Measurements from ENCODE around the gene KIF1C. TPM values are rescaled to one million over a fixed set of nuclear protein-coding genes. Genes with fewer than 3 reads are reported as not detected.

KIF1C gene
- total RNA-seq, 1 experiment from 2014 or later: 85.6 TPM

GRCh38 chr17:4960279-4960922, 37.3 kb upstream of the KIF1C start:
- H3K27ac ChIP-seq (ENCODE audit: insufficient read length, low read depth, low read length): no peak overlapping the region
- no peak overlapping the region for H3K4ac ChIP-seq (ENCODE audit: low read depth, low read length)
- no peak overlapping the region for H4K5ac ChIP-seq (ENCODE audit: insufficient read length, low read depth, low read length)
- no peak overlapping the region for H2AK5ac ChIP-seq (ENCODE audit: insufficient read length, low read length)
- no peak overlapping the region for H2BK5ac ChIP-seq (ENCODE audit: insufficient read length, low read length)
- no peak overlapping the region for H2BK15ac ChIP-seq (ENCODE audit: low read depth, low read length)
- H3K23ac ChIP-seq (ENCODE audit: insufficient read length, low read depth, low read length): no peak overlapping the region
- H3K18ac ChIP-seq (ENCODE audit: insufficient read length, low read depth, low read length): no peak overlapping the region
- no peak overlapping the region for H3T11ph ChIP-seq (ENCODE audit: low read length)
- no peak overlapping the region for H3K9ac ChIP-seq (ENCODE audit: extremely low read depth, insufficient read length, low read length)
- H3K4me1 Mint-ChIP-seq: peaks cover 17 to 18% of the 10 kb centered on the region in 2 experiments
- H2BK12ac ChIP-seq (ENCODE audit: insufficient read length, low read depth, low read length): no peak overlapping the region
- no peak overlapping the region for H3K4me2 ChIP-seq (ENCODE audit: insufficient read depth, insufficient read length, low read length)
- TF ChIP-seq, protein P1, sequence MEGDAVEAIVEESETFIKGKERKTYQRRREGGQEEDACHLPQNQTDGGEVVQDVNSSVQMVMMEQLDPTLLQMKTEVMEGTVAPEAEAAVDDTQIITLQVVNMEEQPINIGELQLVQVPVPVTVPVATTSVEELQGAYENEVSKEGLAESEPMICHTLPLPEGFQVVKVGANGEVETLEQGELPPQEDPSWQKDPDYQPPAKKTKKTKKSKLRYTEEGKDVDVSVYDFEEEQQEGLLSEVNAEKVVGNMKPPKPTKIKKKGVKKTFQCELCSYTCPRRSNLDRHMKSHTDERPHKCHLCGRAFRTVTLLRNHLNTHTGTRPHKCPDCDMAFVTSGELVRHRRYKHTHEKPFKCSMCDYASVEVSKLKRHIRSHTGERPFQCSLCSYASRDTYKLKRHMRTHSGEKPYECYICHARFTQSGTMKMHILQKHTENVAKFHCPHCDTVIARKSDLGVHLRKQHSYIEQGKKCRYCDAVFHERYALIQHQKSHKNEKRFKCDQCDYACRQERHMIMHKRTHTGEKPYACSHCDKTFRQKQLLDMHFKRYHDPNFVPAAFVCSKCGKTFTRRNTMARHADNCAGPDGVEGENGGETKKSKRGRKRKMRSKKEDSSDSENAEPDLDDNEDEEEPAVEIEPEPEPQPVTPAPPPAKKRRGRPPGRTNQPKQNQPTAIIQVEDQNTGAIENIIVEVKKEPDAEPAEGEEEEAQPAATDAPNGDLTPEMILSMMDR (conservative IDR thresholded peaks at IDR 0.05): no peak
- H4K20me1 ChIP-seq (ENCODE audit: control insufficient read depth, insufficient read depth, insufficient read length): no peaks in the 10 kb centered on the region
- no peaks in the 10 kb centered on the region for H3K9me3 ChIP-seq (ENCODE audit: control insufficient read depth, low read depth, low read length)
- no peak overlapping the region for H3K56ac ChIP-seq (ENCODE audit: insufficient read length, low read depth, low read length)
- H4K91ac ChIP-seq (ENCODE audit: insufficient read length, low read depth, low read length): no peak overlapping the region
- H3K23me2 ChIP-seq (ENCODE audit: insufficient read length, low read depth, low read length, poor library complexity, severe bottlenecking): no peaks in the 10 kb centered on the region
- no peaks in the 10 kb centered on the region for H3K27me3 ChIP-seq (ENCODE audit: insufficient read depth, low read length)
- peaks cover 16 to 39% (median 32%) of the 10 kb centered on the region in 3 experiments for H3K36me3 Mint-ChIP-seq (ENCODE audit: insufficient read depth in 1 of 3, low read depth in 3 of 3)
- H3K79me2 ChIP-seq (ENCODE audit: insufficient read depth, low read length): no peaks in the 10 kb centered on the region; the same call in 1 of the 2 replicates
- no peaks in the 10 kb centered on the region; the same call in 1 of the 2 replicates for H3K27me3 Mint-ChIP-seq (ENCODE audit: low read depth)
- H3K9me3 Mint-ChIP-seq: peaks cover 5 to 12% of the 10 kb centered on the region in 2 experiments; a peak in 4 of 5 replicates
- H2AFZ ChIP-seq (ENCODE audit: low read length): no peak overlapping the region
- DNase-seq: no peak
- no peak overlapping the region for H4K8ac ChIP-seq (replicated peaks; ENCODE audit: insufficient read length, low read depth, low read length)
- peaks cover 2% of the 10 kb centered on the region for H3K79me1 ChIP-seq (ENCODE audit: insufficient read depth, low read depth, low read length, poor library complexity, severe bottlenecking)
- peak overlapping the region in 1 of 3 experiments; percentile 18; a peak in 3 of 7 replicates for H3K27ac Mint-ChIP-seq
- no peak overlapping the region for H2BK20ac ChIP-seq (ENCODE audit: low read depth, low read length, poor library complexity, severe bottlenecking)
- WGBS (ENCODE audit: extremely low coverage, insufficient read length, low lambda C conversion rate): no CpG with 5 or more reads among the region's 9 CpGs
- no peak overlapping the region for H3K14ac ChIP-seq (ENCODE audit: insufficient read depth, low read length)
- 0 out of 5 replicates have a peak overlapping the region, but pooled peaks of 1 of the 2 experiments have one; percentile 5 for H3K4me3 Mint-ChIP-seq
- no peak overlapping the region for H2BK120ac ChIP-seq (ENCODE audit: low read depth, low read length, poor library complexity, severe bottlenecking)
- H3K4me1 ChIP-seq (ENCODE audit: insufficient read depth, low read length): peaks cover 3% of the 10 kb centered on the region; the same call in 1 of the 2 replicates

Measured in H9 (cell line).